RWPE2 (cell line): ENCODE results near the gene GNAS-AS1.
A peak's percentile ranks its signal among the peaks of the same experiment; 100 is the strongest.

Experiments
- ATAC-seq: fragments of 200-7000 bp; cut with Tn5 transposase; 3 replicates; pipeline ENCODE4 v1.9.1; 2021; ENCODE audit warnings: low read depth
- DNase-seq: peaks from one replicate; pipeline ENCODE4 v3.0.0-alpha.2; 2020; ENCODE audit warnings: low spot score
- H3K27ac ChIP-seq: fragments of 450-650 bp; 2 replicates; pipeline ENCODE4 v1.5.1; 2017; ENCODE audit warnings: mild to moderate bottlenecking; ENCODE audit not compliant: poor library complexity, severe bottlenecking
- H3K27me3 ChIP-seq: fragments of 250-450 bp; sonication (Bioruptor Pico); 2 replicates; pipeline ENCODE4 v1.5.1; 2021; ENCODE audit warnings: mild to moderate bottlenecking, moderate library complexity; ENCODE audit not compliant: insufficient read depth, poor library complexity, severe bottlenecking
- H3K36me3 ChIP-seq: fragments of 250-450 bp; sonication (Bioruptor Pico); 2 replicates; pipeline ENCODE4 v1.5.1; 2020; ENCODE audit warnings: low read depth, mild to moderate bottlenecking, moderate library complexity
- H3K4me1 ChIP-seq: fragments of 250-450 bp; sonication (Bioruptor Pico); 2 replicates; pipeline ENCODE4 v1.5.1; 2021; ENCODE audit warnings: mild to moderate bottlenecking, moderate library complexity; ENCODE audit not compliant: insufficient read depth, poor library complexity, severe bottlenecking
- H3K4me3 ChIP-seq: fragments of 250-450 bp; sonication (Bioruptor Pico); 2 replicates; pipeline ENCODE4 v1.5.1; 2021; ENCODE audit warnings: mild to moderate bottlenecking, moderate library complexity; ENCODE audit not compliant: severe bottlenecking
- H3K9me3 ChIP-seq: fragments of 250-450 bp; sonication (Bioruptor Pico); 2 replicates; pipeline ENCODE4 v1.5.1; 2021; ENCODE audit warnings: mild to moderate bottlenecking, moderate library complexity; ENCODE audit not compliant: severe bottlenecking
- TF ChIP-seq, protein P1 (sequence below): fragments of 450-650 bp; IDR thresholded peaks from one replicate; pipeline ENCODE4 v1.5.1; 2017; ENCODE audit warnings: mild to moderate bottlenecking, moderate library complexity; ENCODE audit not compliant: poor library complexity, severe bottlenecking

Gene GNAS-AS1

DNA sequence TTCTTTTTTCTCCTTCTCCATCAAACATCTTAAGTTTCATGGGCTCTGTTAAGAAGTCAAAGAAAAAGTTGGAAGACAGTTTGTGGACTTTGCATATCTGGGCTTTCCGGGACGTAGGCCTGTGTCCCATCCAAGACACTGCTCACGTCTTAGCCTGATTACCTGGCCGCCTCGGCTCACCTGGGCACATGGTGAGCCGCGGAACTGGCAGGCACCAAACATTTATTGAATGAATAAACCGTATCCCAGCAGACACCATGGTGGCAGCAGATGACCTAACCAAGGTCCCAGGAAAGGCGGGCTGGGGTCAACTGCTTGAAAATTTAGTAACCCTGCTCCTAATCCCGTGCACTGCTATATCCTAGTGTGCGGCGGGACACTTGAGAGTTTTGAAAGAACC, 37.4 kb upstream of the GNAS-AS1 start:
- H3K4me3 ChIP-seq = peak overlapping the region; percentile 77

GRCh38 chr20:58886546-58886945, 35.8 kb upstream of the GNAS-AS1 start:
- Histone ChIP-seq H3K4me3 (no peak overlapping the region), H3K36me3 (no peaks in the 10 kb centered on the region), H3K4me1 (peaks cover 4% of the 10 kb centered on the region), H3K9me3 (no peaks in the 10 kb centered on the region), H3K27ac (no peak overlapping the region), H3K27me3 (no peaks in the 10 kb centered on the region)
- DNase-seq (no peak), ATAC-seq (no peak)
- TF ChIP-seq, protein P1, sequence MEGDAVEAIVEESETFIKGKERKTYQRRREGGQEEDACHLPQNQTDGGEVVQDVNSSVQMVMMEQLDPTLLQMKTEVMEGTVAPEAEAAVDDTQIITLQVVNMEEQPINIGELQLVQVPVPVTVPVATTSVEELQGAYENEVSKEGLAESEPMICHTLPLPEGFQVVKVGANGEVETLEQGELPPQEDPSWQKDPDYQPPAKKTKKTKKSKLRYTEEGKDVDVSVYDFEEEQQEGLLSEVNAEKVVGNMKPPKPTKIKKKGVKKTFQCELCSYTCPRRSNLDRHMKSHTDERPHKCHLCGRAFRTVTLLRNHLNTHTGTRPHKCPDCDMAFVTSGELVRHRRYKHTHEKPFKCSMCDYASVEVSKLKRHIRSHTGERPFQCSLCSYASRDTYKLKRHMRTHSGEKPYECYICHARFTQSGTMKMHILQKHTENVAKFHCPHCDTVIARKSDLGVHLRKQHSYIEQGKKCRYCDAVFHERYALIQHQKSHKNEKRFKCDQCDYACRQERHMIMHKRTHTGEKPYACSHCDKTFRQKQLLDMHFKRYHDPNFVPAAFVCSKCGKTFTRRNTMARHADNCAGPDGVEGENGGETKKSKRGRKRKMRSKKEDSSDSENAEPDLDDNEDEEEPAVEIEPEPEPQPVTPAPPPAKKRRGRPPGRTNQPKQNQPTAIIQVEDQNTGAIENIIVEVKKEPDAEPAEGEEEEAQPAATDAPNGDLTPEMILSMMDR = no peak

More for the DNA sequence above, 37.4 kb upstream of the GNAS-AS1 start:
- ATAC-seq (no peak), DNase-seq (no peak)
- H3K4me1 ChIP-seq = peaks cover 5% of the 10 kb centered on the region
- H3K27ac ChIP-seq = peak overlapping the region; percentile 87
- no peaks in the 10 kb centered on the region for H3K36me3 ChIP-seq
- TF ChIP-seq, protein P1 = no peak
- H3K9me3 ChIP-seq = no peaks in the 10 kb centered on the region
- no peaks in the 10 kb centered on the region for H3K27me3 ChIP-seq

DNA sequence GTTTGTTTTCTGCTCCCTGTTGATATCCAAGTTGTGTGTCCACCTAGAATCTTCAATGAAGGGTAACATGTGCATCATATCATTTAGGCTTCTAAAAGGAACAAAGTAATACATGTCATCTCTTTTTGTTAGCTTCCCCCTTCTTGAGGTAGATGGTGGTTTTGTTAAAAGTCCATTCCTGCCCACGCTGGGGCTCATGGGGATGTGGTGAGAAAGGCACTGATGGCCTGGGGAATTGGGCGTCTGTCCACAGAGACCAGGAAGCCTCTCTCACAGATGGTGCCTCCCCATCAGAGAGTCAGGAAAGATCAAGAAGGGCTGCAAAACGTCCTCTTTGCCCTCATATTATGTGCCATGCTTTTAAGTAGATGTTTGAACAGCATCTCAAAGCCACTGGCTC, 34.3 kb upstream of the GNAS-AS1 start:
- Histone ChIP-seq H3K9me3 (no peaks in the 10 kb centered on the region), H3K4me1 (peaks cover 4% of the 10 kb centered on the region), H3K27ac (no peak overlapping the region), H3K36me3 (no peaks in the 10 kb centered on the region), H3K27me3 (no peaks in the 10 kb centered on the region), H3K4me3 (no peak overlapping the region)
- ATAC-seq = no peak
- TF ChIP-seq, protein P1 = no peak
- no peak for DNase-seq

GRCh38 chr20:58883241-58883691, 32.6 kb upstream of the GNAS-AS1 start:
- TF ChIP-seq, protein P1 = no peak
- Histone ChIP-seq H3K36me3 (no peaks in the 10 kb centered on the region), H3K4me3 (no peak overlapping the region), H3K27ac (no peak overlapping the region), H3K9me3 (no peaks in the 10 kb centered on the region), H3K27me3 (no peaks in the 10 kb centered on the region), H3K4me1 (peaks cover 4% of the 10 kb centered on the region)
- no peak for DNase-seq
- no peak for ATAC-seq

GRCh38 chr20:58882704-58883089, 32.0 kb upstream of the GNAS-AS1 start:
- Histone ChIP-seq H3K4me3 (no peak overlapping the region), H3K9me3 (no peaks in the 10 kb centered on the region), H3K27me3 (no peaks in the 10 kb centered on the region), H3K4me1 (peaks cover 3% of the 10 kb centered on the region), H3K27ac (no peak overlapping the region), H3K36me3 (no peaks in the 10 kb centered on the region)
- no peak for DNase-seq
- no peak for ATAC-seq
- TF ChIP-seq, protein P1 = no peak
